Stomach (tissue), 9 donors: ENCODE results near the gene TP63. TPM values are rescaled to one million over a fixed set of nuclear protein-coding genes. Genes with fewer than 3 reads are reported as not detected.

Source experiments
- DNase-seq, 2 donors: peaks; one replicate each; pipeline versions ENCODE4 v3.0.0 to v3.0.0-alpha.2; 2013 to 2019
- H3K27ac ChIP-seq, 5 donors: fragments of 200-600 bp in 4 of 5; sonication (generic) in 4 of 5; one replicate each; pipeline ENCODE4 v1.5.1; 2013 to 2019; ENCODE audit warnings: mild to moderate bottlenecking in 1 of 5, moderate library complexity in 1 of 5
- H3K27me3 ChIP-seq, 3 donors: fragments of 200-600 bp; sonication (generic); one replicate each; pipeline ENCODE4 v1.5.1; 2017 to 2019; ENCODE audit warnings: mixed run types in 1 of 3
- H3K36me3 ChIP-seq, 4 donors: fragments of 200-600 bp; sonication (generic); 1 replicate in 3 of 4; 2 replicates in 1 of 4; pipeline ENCODE4 v1.5.1; 2016 to 2019
- H3K4me1 ChIP-seq, 4 donors: fragments of 200-600 bp; sonication (generic); one replicate each; pipeline ENCODE4 v1.5.1; 2016 to 2019
- H3K4me3 ChIP-seq, 4 donors: fragments of 200-600 bp; sonication (generic) in 3 of 4; one replicate each; pipeline ENCODE4 v1.5.1; 2016 to 2019; ENCODE audit warnings: mild to moderate bottlenecking in 1 of 4
- H3K9me3 ChIP-seq, 4 donors: fragments of 200-600 bp; sonication (generic); one replicate each; pipeline ENCODE4 v1.5.1; 2016 to 2019
- CTCF ChIP-seq, 7 experiments: fragments of 450-650 bp in 4 of 7; fragments of 200-600 bp in 3 of 7; sonication (generic) in 3 of 7; IDR thresholded peaks; one replicate each; pipeline ENCODE4 v1.5.1; 2016 to 2019; ENCODE audit warnings: antibody characterized with exemption in 7 of 7, control low read depth in 2 of 7, mild to moderate bottlenecking in 1 of 7
- EP300 ChIP-seq: sonication (generic); formaldehyde crosslinking; IDR thresholded peaks from one replicate; pipeline ENCODE4 v1.6.1; 2017; ENCODE audit warnings: antibody characterized with exemption
- POLR2A ChIP-seq, 4 donors: fragments of 450-650 bp; IDR thresholded peaks; one replicate each; pipeline ENCODE4 v1.6.1; 2016; ENCODE audit warnings: antibody characterized with exemption in 4 of 4, control low read depth in 2 of 4, mild to moderate bottlenecking in 1 of 4, moderate library complexity in 1 of 4
- POLR2AphosphoS5 ChIP-seq, 3 donors: sonication (generic); formaldehyde crosslinking; IDR thresholded peaks; one replicate each; pipeline ENCODE4 v1.6.1; 2016; ENCODE audit warnings: antibody characterized with exemption in 3 of 3
- WGBS, 5 donors: extraction: QIAGEN DNeasy Blood & Tissue Kit in 3 of 5; methylation state at CpG; one replicate each; pipeline versions ENCODE4 v1.1.5 to v1.1.7; 2013 to 2018; 5-methylcytosine and 5-hydroxymethylcytosine counted together
- intact Hi-C: fragments of 100-400 bp; cut with DNase I; formaldehyde crosslinking; loops from one replicate; pipeline ENCODE4 v1.15.1; 2023; ENCODE audit warnings: low total_unique reads
- polyA plus RNA-seq, 3 donors: library from polyadenylated mRNA; stranded (reverse); fragments of 200-250 nt; gene quantifications; one replicate each; pipeline ENCODE4 v1.2.3, GENCODE V29; 2013
- total RNA-seq, 5 donors: library from RNA; depleted of rRNA; stranded (reverse); fragments of >200 nt; gene quantifications; one replicate each; pipeline versions ENCODE4 v1.1.0 to v1.2.3, GENCODE V29; 2014 to 2016
- donor health status: healthy with polysubstance abuse.
- donor health status: Bipolar disorder and iron deficiency.
- donor health status: healthy.

The TP63 gene
- total and polyA plus RNA-seq, 8 donors, result 0.15 to 25.6 (median 0.55) TPM; not detected in 5

- Histone ChIP-seq H3K4me3 (no peak overlapping the region), H3K4me1 (no peaks in the 10 kb centered on the region), H3K9me3 (no peaks in the 10 kb centered on the region), H3K36me3 (no peaks in the 10 kb centered on the region), H3K27me3 (no peaks in the 10 kb centered on the region), H3K27ac (no peak overlapping the region)
- intact Hi-C loops, result no loop called here
- TF ChIP-seq EP300 (no peak), POLR2AphosphoS5 (IDR thresholded peaks at IDR 0.05) (no peak), POLR2A (IDR thresholded peaks at IDR 0.05) (no peak), CTCF (IDR thresholded peaks at IDR 0.05) (no peak)
- no peak for DNase-seq
- WGBS, 5 donors, result 44 to 67% (median 62%) methylated on average over 1 of the region's 1 CpG
Measured at GRCh38 chr3:189809583-189809982, 178.4 kb downstream of the TP63 start.

- Histone ChIP-seq H3K36me3 (no peaks in the 10 kb centered on the region), H3K4me1 (no peaks in the 10 kb centered on the region), H3K27ac (no peak overlapping the region), H3K27me3 (no peaks in the 10 kb centered on the region), H3K4me3 (no peak overlapping the region), H3K9me3 (no peaks in the 10 kb centered on the region)
- DNase-seq, result no peak
- intact Hi-C loops, result no loop called here
- TF ChIP-seq CTCF (IDR thresholded peaks at IDR 0.05) (no peak), EP300 (no peak), POLR2A (IDR thresholded peaks at IDR 0.05) (no peak), POLR2AphosphoS5 (IDR thresholded peaks at IDR 0.05) (no peak)
- WGBS, 5 donors, result 75 to 88% (median 81%) methylated on average over 5 of the region's 5 CpGs
Measured at GRCh38 chr3:189812806-189813465, 181.7 kb downstream of the TP63 start.

- WGBS, 5 donors, result 79 to 88% (median 83%) methylated on average over 10 of the region's 10 CpGs
- no peak overlapping the region for H3K27ac ChIP-seq
- TF ChIP-seq POLR2A (IDR thresholded peaks at IDR 0.05) (no peak), CTCF (IDR thresholded peaks at IDR 0.05) (no peak), POLR2AphosphoS5 (IDR thresholded peaks at IDR 0.05) (no peak), EP300 (no peak)
- H3K4me3 ChIP-seq, result no peak overlapping the region
- DNase-seq, result no peak
- H3K4me1 ChIP-seq, result no peaks in the 10 kb centered on the region
- no peaks in the 10 kb centered on the region for H3K27me3 ChIP-seq
- intact Hi-C loops, result no loop called here
- no peaks in the 10 kb centered on the region for H3K9me3 ChIP-seq
- H3K36me3 ChIP-seq, result no peaks in the 10 kb centered on the region
Measured at GRCh38 chr3:189813647-189814240, 182.6 kb downstream of the TP63 start.

- TF ChIP-seq POLR2A (IDR thresholded peaks at IDR 0.05) (no peak), EP300 (no peak), POLR2AphosphoS5 (IDR thresholded peaks at IDR 0.05) (no peak), CTCF (IDR thresholded peaks at IDR 0.05) (no peak)
- Histone ChIP-seq H3K27ac (no peak overlapping the region), H3K36me3 (no peaks in the 10 kb centered on the region), H3K4me3 (no peak overlapping the region), H3K27me3 (no peaks in the 10 kb centered on the region), H3K4me1 (no peaks in the 10 kb centered on the region), H3K9me3 (no peaks in the 10 kb centered on the region)
- WGBS, 5 donors, result 85 to 93% (median 92%) methylated on average over 2 of the region's 2 CpGs
- DNase-seq, result no peak
- intact Hi-C loops, result no loop called here
Measured at GRCh38 chr3:189820365-189820720, 189.2 kb downstream of the TP63 start.
